ENCODE results near the gene ANKRD53.
A peak's percentile ranks its signal among the peaks of the same experiment; 100 is the strongest.

ANKRD53 gene

DNA sequence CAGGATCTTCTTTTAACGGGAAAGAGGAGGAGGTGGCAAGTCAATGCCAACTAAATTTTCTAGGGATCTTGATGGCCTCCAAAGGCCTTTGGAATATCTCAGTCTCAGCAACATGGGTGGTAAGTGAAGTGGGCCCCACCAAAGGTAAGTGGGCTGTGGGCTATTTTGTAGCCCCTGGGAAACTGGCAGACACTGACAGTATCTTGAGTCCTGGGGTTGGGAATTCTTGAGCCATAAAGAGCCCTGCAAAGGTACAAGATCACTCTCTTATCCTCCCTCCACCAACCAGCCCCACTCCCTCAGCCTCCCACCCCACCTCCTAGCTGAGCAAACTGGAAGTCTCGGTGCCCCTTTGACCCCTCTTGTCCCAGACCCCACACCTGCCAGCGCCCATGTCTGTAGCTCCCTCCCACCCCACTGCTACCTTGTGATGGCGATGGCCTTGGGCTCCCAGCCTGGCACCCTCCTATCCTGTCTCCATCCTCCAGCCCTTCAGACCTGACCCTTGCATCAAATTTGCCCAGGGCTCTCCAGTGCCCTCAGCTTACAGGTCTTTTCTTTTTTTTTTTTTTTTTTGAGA lies 34.2 kb upstream of the ANKRD53 start:
- no peak for DNase-seq

GRCh38 chr2:70946832-70947442 lies 31.5 kb upstream of the ANKRD53 start:
- peak; percentile 33 for DNase-seq

DNA sequence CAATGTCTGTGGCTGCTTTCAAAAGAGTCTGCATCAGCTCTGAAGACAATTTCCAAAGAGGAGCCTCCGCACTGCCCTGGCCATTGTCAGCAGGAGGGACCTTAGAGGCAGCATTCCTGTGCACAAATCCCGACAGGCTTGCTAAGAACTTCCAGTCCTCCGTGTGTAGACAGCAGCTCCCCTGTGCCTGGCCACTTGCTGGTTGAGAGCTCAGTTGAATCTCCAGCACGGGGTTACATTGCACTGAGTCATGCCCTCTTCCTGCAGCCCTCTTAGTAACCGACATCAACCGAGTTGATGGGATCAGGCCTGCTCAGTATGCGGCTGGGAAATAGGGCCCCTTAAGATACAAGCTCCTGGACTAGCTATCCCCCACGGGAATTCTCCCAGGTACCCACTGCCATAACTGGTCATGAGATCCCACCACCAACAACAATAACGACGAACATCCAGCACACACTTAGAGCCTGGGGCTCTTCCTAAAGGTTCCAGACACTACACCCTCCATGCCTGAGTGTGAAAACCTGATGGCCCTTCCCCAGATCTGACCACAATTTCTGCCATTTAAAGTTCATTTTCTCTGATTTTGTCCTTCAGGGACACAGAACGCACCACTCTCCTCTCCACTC lies 30.8 kb upstream of the ANKRD53 start:
- no peak for DNase-seq

DNA sequence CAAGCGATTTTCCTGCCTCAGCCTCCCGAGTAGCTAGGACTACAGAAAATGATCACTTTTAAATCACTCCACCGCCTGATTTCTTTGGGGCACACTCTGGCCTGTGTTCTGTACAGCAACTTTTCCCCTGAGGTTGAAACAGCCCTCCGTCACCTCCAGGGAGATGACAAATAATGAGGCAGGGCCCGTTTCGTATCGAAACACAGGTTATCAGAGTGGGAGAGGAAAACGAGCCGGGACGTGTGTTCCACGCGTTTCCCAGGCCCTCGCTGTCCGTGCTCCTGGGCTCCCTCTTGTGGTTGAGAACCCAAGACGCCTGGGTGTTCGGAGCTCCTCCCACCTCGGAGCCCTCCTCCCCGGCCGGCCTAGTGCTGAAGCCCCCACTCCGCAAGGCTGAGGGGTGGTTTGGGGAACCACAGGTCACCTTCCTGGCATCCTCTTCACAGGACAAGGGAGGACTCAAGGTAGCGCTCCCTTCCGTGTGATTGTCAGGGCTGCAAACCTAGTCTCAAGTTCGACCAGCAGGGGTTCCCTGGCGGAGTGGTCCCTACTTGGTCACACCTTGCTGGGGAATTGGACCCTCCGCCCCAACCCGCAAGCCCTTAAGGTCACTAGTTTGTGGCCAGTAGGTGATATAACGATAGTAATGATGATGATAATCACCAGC lies 30.0 kb upstream of the ANKRD53 start:
- peak; percentile 78 for DNase-seq

DNA sequence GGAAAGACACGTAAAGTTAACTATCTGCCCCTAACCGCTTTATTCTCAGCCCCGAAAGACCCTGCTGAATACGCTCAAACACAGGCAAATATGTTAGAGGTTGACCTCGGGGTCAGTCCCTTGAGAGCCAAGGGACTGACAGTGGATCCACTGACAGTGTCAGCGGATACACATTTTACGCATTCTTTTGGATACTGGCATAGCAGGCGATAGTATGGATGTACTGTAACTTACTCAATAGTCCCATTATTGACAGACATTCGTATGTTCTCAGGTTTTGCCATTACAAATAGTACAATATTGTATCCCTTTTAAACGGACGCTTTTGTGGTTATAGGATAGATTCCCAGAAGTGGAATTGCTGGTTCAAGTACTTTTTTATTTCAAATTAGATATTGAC lies 29.3 kb upstream of the ANKRD53 start:
- no peak for DNase-seq

GRCh38 chr2:70954886-70955285 lies 23.5 kb upstream of the ANKRD53 start:
- DNase-seq, result peak; percentile 2

GRCh38 chr2:70956141-70956540 lies 22.3 kb upstream of the ANKRD53 start:
- DNase-seq, result no peak

- DNase-seq, result peak; percentile 11
Measured at GRCh38 chr2:70957798-70958197, 20.6 kb upstream of the ANKRD53 start.

GRCh38 chr2:70958759-70959158 lies 19.7 kb upstream of the ANKRD53 start:
- DNase-seq, result peak; percentile 10

GRCh38 chr2:70959271-70959761 lies 19.1 kb upstream of the ANKRD53 start:
- peak; percentile 9 for DNase-seq

DNA sequence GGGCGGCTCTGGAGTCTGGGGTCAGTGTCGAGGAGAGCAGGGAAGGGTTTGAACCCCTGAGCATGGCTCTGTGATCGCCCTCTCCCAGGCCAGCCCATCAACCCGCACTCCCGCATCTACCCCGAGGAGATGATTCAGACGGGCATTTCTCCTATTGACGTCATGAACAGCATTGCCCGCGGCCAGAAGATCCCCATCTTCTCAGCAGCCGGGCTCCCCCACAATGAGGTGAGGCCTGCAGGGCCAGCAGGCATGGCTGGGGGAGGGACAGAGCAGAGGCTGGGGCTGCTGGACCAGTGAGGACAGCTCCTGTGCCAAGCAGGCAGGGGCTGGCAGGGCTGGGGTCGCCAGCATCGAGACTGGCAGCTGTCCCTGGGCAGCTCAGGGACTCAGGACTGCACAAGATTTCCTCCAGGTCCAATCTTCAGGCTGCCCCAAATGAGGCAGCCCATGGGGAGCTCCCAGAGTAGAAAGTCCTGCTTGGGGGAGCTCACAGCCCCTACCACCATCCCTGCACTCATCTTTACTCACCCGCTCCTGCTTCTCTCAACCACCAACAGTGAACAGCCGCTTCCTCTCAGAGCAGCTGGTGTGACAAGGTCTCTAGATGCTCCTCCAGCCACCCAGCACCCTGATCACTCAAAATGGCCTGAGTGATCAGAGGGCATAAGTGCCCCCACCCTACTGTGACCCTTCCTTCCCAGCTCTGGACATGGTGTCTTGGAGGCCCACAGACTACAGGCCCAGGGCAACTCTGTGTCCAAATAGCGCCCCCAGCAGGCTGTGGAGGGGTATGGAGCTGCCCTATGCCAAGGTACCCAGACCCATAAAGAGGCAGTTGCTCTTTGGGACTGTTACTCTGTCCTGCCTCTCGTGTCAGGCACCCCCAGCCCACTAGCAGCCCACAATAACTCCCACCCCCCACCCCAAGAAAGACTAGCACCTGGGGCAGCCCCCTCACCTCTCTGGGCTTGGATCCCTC lies 18.3 kb upstream of the ANKRD53 start:
- DNase-seq, result peak; percentile 14

DNA sequence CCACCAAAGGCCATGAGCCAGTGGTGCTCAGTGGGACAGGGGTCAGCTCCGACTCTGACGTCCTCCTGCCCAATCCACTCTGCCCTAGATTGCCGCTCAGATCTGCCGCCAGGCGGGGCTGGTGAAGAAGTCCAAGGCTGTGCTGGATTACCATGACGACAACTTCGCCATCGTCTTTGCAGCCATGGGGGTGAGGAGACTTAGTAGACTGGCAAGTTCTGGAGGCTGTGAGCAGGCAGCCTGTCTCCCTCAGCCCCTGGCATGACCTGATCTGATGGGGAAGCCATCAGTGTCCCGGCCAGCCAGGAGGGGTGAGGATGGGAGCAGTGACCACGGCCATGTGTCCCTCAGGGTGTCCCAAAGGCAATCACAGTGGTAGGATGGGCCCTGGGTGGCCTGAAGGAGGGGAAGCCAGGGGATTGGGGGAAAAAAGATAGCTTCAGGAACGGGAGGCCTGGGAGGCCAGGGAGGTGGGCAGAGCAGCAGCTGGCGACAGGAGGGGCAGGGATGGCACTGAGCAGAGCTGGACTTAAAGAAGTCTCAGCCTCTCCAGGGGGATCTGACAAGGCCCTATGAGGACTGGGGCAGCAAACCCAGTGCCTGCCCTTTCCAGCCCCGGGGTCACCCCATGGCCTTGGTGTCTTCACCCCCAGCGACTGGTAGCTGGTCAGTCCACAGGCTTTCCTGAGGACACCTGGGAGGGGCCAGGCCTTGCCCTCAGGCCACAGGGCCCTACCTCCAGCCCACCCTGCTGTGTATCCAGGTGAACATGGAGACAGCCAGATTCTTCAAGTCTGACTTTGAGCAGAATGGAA lies 17.4 kb upstream of the ANKRD53 start:
- peak; percentile 13 for DNase-seq

DNA sequence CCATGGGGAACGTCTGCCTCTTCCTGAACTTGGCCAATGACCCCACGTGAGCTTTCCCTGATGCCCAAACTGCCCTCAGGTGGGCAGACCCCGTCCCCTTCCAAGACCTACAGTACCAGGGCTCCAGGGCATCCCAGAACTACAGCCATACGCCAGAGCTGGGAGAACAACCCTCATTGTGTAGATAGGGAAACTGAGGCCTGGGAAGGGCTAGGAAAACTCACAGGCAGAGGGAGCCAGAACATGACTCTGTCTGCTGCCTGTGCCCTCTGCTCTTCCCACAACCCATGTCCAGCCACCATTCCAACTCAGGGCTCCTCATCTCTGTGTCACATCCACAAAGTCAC lies 16.8 kb upstream of the ANKRD53 start:
- DNase-seq, result no peak

- peak; percentile 14 for DNase-seq
Measured at GRCh38 chr2:70962211-70962884, 16.1 kb upstream of the ANKRD53 start.

DNA sequence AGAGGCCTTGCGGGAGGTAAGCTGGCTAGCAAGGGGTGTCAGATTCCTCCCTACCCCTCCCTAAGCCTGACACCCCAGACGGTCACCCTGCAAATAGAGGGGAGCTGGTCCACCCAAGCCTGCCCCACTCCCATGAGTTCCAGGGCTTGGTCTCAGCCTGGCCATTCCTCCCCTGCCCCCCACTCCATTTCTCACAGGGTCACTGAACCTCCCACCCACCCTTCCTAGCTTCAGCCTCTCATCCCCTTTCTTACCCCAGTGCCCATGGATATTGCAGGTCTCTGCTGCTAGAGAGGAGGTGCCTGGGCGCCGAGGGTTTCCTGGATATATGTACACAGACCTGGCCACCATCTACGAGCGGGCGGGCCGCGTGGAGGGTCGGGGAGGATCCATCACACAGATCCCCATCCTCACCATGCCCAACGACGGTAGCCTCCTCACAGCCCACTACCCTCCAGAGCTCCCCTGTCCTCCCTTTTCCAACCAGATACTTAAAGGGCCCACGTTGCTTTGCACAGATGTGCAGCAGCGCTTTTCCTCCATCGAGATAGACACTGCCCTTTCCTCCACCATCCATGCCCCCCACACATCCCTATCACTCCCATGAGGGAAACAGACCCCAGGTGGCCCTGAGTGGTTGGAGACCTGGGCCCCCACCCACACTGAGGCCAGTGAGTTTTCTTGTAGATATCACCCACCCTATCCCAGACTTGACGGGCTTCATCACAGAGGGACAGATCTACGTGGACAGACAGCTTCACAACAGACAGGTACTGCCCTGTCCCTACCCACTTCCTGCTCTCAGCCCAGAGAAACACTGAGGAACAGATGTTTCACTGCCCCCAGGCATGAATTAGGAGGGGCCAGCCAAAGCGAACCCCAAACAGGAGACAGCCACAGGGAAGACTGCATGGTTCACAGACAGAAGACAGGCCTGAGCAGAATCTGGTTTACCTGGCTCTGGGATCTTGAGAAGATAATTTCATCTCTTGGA lies 15.2 kb upstream of the ANKRD53 start:
- DNase-seq, result peak; percentile 9

DNA sequence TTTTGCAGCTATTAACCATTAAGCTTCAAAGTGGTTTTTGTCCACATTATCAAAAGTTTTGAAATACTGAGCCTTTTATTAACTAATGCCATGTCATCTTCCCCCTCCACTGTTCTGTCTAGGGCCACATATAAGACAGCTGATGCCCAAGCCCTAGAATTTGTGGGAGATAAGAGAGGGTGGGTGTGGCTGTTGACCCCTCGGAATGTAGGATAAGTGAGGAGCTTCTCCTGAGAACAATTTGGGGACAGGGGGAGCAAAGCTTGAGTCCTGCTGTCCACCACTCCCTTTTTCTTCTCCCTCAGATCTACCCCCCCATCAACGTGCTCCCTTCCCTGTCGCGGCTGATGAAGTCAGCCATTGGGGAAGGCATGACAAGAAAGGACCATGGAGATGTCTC lies 14.3 kb upstream of the ANKRD53 start:
- no peak for DNase-seq

DNA sequence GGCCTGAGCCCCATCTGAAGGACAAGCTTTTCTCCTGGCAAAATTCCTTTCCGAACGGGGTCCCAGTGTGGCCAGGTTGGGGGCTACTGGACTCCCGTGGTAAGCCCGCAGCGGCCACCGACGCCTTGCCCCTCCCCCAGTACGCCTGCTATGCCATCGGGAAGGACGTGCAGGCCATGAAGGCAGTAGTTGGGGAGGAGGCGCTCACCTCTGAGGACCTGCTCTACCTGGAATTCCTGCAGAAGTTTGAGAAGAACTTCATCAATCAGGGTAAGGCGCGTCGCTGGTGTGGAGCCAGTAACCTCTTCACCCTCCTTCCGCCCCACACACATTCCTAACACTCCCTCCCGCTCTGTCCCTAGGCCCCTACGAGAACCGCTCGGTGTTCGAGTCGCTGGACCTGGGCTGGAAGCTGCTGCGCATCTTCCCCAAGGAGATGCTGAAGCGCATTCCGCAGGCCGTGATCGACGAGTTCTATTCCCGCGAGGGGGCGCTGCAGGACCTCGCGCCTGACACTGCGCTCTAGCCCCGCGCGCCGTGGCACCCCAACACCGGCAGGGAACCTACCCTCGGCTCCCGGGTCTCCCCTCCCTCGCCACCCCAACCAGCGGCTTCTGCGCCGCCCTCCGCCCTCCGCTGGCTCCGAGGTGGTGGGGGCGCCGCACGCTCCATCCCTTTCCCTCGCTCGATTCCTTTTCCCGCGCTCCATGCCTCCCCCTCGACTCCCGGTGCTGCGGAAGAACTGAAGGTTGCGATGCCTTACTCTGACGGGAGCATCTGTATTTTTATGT lies 13.6 kb upstream of the ANKRD53 start:
- peak; percentile 86 for DNase-seq

- peak; percentile 11 for DNase-seq
Measured at GRCh38 chr2:70965506-70965905, 12.9 kb upstream of the ANKRD53 start.

GRCh38 chr2:70966681-70967080 lies 11.7 kb upstream of the ANKRD53 start:
- DNase-seq, result peak; percentile 3

Measured in activated T-cell treated with anti-CD3 and anti-CD28 coated beads, Interleukin-2, amount 50 U/mL, for 1 hour (primary cell).